SJSA1 (cell line): ENCODE results near the gene NRIP1. TPM values are rescaled to one million over a fixed set of nuclear protein-coding genes. Genes with fewer than 3 reads are reported as not detected.

Experiments
- DNase-seq, 2 experiments: peaks; one replicate each; pipeline ENCODE4 v3.0.0-alpha.2; 2015 to 2020; ENCODE audit warnings: low spot score in 2 of 2, low read depth in 1 of 2
- H3K27ac ChIP-seq: fragments of 250-450 bp; sonication (Bioruptor Pico); 2 replicates; pipeline ENCODE4 v1.5.1; 2020; ENCODE audit warnings: mild to moderate bottlenecking, moderate library complexity
- H3K27me3 ChIP-seq: fragments of 250-450 bp; sonication (Bioruptor Pico); replicated peaks from 2 replicates; pipeline ENCODE4 v1.5.1; 2020; ENCODE audit warnings: mild to moderate bottlenecking, moderate library complexity
- H3K36me3 ChIP-seq: fragments of 250-450 bp; sonication (Bioruptor Pico); 2 replicates; pipeline ENCODE4 v1.5.1; 2020; ENCODE audit warnings: mild to moderate bottlenecking
- H3K4me1 ChIP-seq: fragments of 250-450 bp; sonication (Bioruptor Pico); replicated peaks from 2 replicates; pipeline ENCODE4 v1.6.1; 2021; ENCODE audit warnings: mild to moderate bottlenecking
- H3K4me3 ChIP-seq: fragments of 250-450 bp; sonication (Bioruptor Pico); 2 replicates; pipeline ENCODE4 v1.5.1; 2020; ENCODE audit warnings: mild to moderate bottlenecking
- H3K9me3 ChIP-seq: fragments of 250-450 bp; sonication (Bioruptor Pico); replicated peaks from 2 replicates; pipeline ENCODE4 v1.5.1; 2020; ENCODE audit warnings: mild to moderate bottlenecking
- total RNA-seq: library from RNA; depleted of rRNA; stranded (reverse); fragments of >200 nt; shearing (Covaris generic); gene quantifications from 2 replicates; pipeline ENCODE4 v1.2.3, GENCODE V29; 2014

NRIP1 gene
- total RNA-seq, 1 experiment from 2014 or later: 26.0 TPM

DNA sequence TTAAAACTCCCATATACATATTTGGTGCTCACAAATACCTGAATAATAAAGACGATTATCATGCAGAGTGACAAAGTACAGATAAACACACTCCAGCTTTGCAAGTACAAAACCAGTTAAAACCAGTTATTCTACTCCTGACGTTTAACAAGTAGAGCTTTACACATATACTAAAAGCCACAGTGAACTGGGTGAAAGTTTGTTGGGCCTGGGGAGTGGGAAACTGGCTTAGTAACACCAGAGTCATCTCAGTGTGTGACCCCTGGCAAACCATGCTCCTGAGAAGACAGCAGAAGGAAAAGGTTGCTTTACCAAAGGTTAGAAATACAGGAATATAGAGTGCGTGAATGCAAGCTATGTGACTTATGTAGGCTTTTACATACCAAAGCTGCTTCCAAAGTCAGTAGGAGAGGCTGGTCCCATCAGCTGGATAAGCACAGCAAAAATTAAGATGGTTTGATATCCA, 148.1 kb downstream of the NRIP1 start:
- Histone ChIP-seq H3K36me3 (no peaks in the 10 kb centered on the region), H3K27ac (no peak overlapping the region), H3K4me3 (no peak overlapping the region), H3K9me3 (no peaks in the 10 kb centered on the region), H3K27me3 (no peaks in the 10 kb centered on the region), H3K4me1 (no peaks in the 10 kb centered on the region)
- no peak for DNase-seq

DNA sequence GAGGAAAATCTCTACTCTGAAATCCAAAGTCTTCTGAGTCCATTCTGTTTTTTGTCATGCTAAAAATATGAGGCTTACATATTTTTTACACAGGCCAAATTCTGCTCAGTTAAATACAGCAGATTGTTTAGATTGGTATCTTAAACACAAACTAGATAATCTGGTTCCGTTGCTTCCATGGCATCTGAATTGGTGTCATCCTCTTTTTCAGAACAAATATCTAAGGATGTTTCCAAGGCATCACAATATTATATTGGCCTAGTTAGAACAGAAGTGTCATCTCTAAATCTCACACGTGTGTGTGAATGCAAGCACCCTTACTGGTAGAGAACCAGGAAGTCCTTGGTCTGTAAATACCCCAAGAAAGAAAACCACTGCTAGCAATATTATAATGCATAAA, 151.2 kb downstream of the NRIP1 start:
- H3K27me3 ChIP-seq: no peaks in the 10 kb centered on the region
- no peaks in the 10 kb centered on the region for H3K9me3 ChIP-seq
- no peaks in the 10 kb centered on the region for H3K36me3 ChIP-seq
- no peak for DNase-seq
- no peak overlapping the region for H3K27ac ChIP-seq
- H3K4me3 ChIP-seq: no peak overlapping the region
- no peaks in the 10 kb centered on the region for H3K4me1 ChIP-seq

DNA sequence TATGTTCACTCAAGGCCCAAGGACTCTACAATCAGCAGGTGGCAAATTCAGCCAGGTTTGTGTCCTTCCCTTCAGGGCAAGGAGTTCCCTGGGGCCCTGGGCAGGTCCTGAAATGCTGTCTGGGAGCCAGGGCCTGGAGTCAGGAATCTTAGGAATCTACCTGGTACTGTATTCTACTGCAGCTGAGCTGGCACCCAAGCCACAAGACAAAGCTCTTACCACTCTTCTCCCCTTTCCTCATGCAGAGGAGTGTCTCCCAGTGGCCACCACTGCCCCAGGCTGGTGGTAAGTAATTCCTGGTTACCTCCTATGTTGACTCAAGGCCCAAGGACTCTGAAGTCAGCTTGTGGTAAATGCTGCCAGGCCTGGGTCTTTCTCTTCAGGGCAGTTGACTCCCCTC, 153.4 kb downstream of the NRIP1 start:
- no peaks in the 10 kb centered on the region for H3K9me3 ChIP-seq
- H3K27ac ChIP-seq: no peak overlapping the region
- H3K27me3 ChIP-seq: no peaks in the 10 kb centered on the region
- no peaks in the 10 kb centered on the region for H3K4me1 ChIP-seq
- no peak overlapping the region for H3K4me3 ChIP-seq
- no peak for DNase-seq
- no peaks in the 10 kb centered on the region for H3K36me3 ChIP-seq
